SK-N-MC (cell line): ENCODE measurements around the gene NRIP3.
A peak's percentile ranks its signal among the peaks of the same experiment; 100 is the strongest.

ENCODE experiments used
- EZH2 ChIP-seq: fragments of 200-600 bp; sonication (generic); IDR thresholded peaks from one replicate; pipeline ENCODE4 v1.6.1; 2017; ENCODE audit warnings: antibody characterized with exemption
- POLR2AphosphoS5 ChIP-seq: IDR thresholded peaks from 2 replicates; pipeline ENCODE4 v1.6.1; 2012; ENCODE audit warnings: mild to moderate bottlenecking, low read depth, low read length, borderline replicate concordance

- TF ChIP-seq POLR2AphosphoS5, result peak; percentile 58; the same call in 1 of the 2 replicates
- no peak for TF ChIP-seq EZH2
Measured at GRCh38 chr11:9047964-9048523, 44.2 kb upstream of the NRIP3 start.
